Inflammatory macrophage treated with lipopolysaccharide for 4 hours (primary cell): ENCODE measurements around the gene TTC34.
"Not testable (repeated sequence)": the region's sequence is repeated elsewhere in the genome, so short reads cannot be mapped to it uniquely, and the experiment has no call there.

Experiments used
- DNase-seq: peaks from one replicate; pipeline ENCODE4 v3.0.0-alpha.2; 2020

Gene TTC34

DNA sequence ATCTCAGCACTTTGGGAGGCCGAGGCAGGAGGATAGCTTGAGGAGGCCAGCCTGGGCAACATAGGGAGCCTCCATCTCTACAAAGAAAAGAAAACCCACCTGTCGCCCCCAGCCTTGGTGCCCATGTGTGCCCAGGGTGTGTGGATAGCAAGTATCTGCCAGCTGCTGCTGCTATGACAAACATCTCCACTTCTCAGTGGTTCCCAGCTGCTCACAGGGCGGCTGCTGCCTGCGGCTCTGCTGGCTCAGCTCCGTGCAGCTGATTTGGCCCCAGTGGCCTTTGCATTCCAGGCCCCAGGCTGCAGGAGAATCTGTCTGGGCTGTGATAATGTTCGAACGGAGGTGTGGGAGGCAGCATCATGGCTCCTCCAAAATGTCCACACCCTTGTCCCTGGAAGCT lies 10.6 kb upstream of the TTC34 start:
- DNase-seq = no peak

DNA sequence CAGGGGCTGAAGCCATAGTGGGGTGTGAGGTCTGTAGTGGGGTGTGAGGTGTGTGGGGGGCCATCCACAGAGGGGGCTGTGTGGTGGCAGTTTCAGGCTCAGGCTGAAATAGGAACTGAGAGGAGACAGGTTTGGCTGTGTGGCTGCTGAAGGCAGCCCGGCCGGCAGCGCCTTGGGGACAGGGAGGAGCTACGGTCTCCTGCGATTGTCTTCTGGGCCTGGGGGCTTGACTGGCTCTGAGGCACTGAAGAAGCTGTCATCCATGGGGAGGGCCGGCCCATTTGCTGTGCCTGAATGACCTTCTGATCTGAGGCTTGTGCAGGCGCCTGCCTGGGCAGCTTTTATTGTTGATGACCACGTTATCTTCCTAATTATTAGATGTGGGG lies 10.0 kb upstream of the TTC34 start:
- DNase-seq = no peak

DNA sequence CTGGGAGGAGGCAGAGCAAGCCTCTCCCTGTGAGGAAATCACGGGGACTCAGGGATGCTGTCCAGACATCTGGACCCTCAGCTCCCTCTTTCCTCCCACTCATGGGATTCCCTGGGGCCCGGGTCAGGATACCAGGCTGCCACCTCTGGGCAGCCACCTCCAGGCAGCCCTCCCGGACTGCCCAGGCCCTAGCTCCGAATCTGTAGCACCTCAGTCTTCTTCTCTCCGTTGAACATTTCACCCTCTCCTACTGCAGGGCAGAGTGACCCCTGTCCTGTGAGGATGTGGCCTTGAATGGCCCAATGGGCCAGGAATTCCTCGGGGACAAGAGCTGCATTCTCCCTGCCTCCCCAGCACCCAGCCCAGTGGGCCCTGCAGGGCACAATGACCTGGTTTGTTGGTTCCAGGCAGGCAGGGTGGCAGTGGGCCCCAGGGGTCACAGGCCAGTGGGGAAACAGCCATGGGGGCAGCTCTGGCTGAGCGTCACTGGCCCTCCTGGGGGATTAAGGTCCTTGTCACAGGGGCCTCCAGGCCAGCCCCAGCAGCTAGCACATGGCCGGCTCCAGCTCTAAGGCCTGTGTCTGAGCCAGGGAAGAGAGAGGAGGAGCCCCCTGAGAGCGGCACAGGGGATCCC lies 9.5 kb upstream of the TTC34 start:
- no peak for DNase-seq

DNA sequence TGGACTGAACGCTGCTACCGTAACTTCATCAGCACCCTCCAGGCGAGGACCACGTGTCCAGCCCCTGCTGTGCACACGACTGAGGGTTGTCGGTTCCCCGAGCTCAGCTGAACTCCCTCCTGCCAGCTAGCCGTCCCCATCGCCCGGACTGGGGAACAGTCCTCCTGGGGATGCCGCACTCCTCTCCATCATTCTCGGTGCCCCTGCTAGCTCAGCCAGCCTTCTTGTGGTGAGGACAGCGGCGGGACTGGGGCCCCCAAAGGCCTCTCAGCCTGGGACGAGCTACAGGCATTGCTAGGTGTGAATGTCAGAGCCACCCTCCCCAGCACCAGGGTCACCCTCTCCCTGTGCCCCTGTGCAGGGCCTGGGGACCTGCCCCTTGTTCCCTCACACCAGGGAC lies 8.8 kb upstream of the TTC34 start:
- DNase-seq = no peak

DNA sequence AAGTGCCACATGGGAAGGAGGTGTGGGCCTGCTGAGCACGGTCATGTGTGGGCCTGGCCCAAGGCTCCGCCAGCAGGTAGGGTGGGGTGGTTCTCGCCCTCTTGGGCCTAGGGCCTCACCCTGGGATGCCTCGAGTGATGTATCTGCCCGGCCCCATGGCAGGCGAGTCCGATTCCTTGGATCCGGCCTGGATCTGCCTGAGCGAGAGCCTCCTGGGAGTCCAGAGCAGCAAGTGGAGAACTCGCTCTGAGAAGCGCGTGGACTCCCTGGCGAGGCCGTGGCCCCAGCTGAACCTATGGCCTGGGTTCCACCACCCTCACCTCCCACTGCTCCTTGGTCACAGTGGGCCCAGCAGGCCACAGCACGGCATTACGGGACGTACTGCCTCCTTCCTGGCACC lies 8.2 kb upstream of the TTC34 start:
- DNase-seq = no peak

DNA sequence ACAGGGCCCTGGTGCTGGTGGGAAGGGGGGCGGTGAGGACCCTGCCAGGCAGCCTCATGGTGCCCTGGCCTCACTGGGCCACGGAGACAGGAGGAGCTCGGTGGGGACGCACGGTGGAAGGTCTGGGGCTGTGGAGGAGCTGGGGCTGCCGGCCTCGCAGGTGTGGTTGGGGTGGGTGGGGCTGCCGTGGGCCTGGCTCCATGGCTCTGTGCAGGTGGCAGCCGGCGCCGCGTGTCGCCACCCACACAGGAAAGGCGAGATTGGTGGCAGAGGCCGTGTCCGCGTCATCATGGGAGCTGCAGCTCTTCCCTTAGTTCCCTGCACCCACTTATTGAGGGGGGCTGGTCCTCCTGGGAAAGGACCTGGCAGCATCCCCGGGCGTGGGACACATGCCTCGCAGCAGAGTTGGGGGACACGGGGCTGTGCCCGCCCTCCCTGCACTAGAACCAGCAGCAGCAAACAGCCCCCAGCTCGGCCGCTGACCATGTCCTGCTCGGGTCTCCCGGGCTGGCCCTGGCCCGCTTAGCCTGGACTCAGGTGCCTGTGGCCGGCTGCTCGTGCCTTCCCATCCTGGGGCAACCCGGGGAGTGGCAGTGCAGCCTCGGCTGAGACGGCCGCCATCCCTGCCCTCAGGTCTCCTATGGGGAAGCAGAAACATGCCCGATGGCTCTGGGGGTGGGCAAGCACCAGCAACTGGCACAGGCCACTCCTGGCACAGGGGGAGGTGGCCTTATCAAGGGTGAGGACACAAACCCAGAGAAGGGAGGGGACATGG lies 7.5 kb upstream of the TTC34 start:
- no peak for DNase-seq

DNA sequence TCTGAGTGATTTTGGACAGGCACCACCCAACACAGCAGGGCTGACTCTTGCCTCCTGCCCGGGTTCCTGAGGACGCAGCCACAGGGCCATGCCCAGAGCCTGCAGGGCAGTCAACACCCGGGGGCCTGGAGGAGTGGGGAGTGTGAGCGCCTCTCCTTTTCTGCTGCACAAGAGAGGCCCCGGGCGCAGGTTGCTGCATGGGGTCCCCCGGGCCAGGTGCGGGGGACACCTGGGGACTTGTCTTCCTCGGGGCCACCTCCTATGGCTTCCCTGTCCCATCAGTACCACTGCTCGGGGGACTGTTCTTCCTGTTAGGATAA lies 6.9 kb upstream of the TTC34 start:
- DNase-seq = no peak

DNA sequence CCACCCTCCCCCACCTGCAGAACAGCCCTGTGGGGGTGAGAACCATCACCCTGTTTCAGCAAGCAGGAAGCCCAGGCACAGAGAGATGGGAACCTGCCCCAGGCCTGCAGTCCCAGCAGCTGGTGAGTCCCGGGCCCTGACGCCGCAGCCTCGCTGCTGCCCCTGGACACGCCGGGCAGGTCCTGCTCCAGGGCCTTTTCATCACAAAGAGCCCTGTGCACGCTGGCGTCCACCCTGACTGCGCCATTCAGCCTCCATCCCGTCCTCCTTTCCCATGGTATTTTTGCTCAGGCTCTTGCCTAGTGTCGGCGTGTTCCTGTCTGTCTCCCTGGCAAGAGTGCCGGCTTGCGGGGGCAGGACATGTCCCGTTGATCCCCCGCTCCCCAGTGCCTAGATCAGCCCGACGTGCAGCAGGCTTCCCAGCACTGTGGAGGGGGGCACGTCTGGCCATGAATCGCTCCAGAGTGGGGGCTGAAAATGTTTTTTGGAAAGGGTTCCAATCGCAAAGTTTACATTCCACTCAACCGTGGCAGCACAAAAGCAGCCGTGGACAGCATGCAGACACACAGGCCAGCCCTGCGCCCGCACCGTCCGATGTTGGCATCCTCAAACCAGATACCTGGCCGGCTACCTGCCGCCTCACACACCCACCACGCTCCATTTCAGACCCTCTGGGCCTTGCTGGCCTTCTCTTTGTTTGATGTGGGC lies 6.3 kb upstream of the TTC34 start:
- DNase-seq = no peak

DNA sequence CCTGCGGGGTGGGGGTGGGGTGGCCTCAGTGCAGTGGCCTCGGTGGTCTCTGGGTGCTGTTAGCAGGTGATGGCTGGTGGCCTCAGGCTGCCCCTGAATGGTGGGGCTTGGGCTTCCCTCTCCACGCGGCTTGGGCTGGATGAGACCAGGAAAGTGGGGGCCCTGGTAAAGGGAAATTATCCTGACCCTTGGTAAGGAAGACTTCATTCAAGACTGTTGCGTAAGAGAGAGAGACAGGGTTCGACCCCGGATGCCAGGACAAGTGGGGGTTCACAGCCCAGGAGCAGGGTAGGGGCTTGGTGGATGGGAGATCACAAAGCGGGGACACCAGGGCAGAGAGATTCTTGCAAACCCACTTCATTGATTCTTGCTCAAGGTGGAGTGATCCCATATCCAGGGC lies 5.5 kb upstream of the TTC34 start:
- DNase-seq = no peak

DNA sequence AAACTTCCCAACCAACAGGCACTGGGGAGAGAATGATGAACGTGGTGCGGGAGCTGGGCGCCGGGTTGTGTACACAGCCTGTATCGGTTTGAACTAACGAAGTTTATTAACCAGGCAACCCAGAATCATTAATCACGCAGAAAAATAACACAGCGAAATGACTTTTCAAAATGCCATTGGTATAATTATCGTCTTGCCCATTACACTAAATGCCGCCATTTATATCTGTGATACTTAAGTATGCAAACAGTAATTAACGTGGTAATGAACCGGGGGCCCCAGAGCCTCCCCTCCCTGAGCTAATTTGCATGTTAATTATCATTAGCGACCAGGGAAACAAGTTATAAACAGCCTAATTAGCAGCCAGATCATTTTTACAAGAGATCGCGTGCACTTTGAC lies 5.1 kb upstream of the TTC34 start:
- no peak for DNase-seq

DNA sequence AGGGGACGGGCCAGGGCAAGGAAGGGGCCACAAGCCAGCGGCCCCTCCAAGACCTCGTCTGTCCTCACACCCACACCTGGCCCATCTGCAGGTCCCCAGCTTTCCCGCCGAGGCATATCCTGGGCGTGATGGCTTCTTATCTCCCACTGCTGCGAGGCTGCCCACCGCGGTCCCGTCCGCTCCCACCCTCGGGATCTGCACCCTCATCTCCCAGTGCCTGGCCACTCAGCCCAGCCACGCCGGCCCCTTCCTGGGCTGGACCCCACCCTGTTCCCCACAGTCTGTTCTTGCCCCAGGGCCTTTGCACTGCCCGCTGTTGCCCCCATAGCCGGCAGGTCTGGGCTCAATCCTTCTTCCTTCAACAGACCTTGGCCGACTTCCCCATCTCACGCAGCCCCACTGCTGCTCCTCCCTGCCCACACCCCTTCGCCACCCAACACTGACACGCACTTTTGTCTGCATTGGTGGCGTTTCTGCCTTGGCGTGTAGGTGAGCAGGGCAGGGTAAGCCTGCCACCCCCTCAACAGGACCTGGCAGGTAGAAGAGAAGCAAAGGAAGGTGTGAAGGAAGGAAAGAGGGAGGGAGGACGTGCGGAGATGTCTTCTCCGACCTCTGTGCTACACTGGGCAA lies 4.4 kb upstream of the TTC34 start:
- DNase-seq = no peak

DNA sequence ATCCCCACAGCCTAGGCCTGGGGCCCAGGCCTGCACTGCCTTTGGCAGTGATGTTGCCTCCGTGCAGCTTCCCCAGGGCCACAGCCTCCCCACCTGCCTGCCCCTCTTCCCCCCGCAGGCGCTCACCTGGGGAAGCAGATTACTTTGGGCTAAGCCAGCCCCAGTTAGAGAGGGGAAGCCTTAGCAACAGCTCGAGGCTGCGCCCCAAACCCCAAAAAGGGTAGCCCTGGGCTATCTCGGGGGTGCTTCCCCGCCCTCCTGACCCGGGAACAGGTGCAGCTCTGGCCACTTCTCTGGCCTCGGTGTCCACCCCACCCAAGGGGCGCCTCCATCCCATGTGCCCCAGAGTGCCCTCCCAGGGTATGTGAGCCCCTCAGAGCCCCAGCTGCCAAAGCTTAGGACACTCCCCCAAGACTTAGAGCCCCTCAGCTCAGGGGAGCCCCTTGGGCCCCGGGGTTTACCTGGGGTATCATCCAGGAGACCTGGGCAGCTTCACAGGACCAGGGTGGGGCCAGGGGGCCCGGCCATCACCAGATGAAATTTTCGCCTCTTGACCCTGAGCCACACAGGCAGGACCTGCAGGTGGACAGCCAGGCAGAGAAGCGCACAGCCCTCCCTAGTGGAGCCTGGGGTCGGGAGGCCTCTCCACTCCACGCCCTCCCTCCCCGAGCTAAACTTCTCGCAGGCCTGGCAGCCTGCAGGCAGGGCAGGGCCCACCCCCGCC lies 3.3 kb upstream of the TTC34 start:
- DNase-seq = no peak

DNA sequence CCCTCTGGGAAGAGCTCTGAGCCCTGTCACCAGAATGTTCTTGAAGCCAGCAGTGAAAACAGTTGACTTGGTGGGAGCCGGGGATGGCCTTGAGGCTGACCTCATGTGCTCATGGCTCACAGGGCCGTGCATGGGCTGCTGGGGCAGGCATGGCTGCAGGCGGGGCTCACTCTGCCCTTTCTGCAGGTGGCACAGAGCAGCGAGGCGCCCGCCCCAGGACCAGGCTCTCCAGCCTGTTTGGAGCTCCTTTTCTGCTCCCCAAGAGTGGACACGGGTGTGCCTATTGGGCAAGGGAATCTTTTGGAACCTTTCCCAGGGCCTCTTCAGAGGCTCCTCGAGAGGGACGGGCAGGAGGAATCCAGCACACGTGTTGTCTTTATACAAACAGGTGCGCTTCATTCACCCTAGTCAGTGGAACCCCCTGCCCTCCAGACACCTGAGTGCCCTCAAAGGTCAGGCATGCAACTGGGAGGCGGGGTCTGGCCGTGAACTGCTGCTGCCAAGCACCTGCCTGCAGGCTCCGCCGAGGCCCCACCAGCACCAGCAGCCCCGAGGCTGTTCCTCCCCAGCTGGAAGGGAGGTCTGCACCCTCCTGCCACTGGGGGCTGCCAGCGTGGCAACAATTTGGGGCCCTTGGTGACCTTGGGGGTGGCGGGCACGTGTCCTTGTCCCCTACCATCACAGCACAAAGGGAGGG lies 2.6 kb upstream of the TTC34 start:
- no peak for DNase-seq

DNA sequence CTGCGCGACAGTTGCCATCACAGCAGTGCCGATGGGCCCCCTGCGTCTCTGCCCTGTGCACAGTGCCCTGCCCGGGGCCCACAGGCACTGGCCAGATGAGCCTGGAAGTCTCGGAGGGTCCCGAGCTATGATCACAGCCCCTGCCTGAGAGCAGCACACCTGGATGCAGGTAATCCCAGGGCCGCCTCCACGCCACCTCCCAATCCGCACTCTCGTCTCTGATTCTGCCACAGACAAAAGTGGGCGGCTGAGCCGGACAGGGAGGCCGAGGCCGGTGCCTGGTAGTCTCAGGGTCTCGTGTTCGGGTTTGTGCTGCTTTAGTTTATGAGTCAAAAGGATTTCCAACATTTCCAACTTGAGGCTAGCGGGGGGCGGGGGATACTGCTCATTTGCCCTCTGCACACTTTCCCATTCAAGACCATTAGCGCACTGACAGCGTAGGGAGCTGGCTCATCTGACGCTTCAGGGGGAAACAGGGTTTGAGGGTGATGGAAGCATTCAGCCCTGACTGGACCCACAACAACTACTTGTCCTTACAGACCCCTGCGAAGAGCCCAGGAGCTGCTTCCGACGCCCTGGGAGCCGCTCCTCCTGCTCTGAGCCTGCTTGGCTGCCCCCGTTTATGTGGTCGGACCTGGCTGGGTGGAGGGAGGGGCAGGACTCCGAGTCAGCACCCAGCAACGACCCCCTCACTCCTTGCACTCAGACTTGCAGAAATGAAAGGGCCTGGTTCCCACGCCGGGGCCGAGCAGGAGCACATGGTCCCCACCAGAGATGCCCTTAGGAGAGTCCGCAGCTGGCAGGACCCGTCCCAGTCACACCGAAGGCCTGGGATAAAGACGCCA lies 1.8 kb upstream of the TTC34 start:
- no peak for DNase-seq

DNA sequence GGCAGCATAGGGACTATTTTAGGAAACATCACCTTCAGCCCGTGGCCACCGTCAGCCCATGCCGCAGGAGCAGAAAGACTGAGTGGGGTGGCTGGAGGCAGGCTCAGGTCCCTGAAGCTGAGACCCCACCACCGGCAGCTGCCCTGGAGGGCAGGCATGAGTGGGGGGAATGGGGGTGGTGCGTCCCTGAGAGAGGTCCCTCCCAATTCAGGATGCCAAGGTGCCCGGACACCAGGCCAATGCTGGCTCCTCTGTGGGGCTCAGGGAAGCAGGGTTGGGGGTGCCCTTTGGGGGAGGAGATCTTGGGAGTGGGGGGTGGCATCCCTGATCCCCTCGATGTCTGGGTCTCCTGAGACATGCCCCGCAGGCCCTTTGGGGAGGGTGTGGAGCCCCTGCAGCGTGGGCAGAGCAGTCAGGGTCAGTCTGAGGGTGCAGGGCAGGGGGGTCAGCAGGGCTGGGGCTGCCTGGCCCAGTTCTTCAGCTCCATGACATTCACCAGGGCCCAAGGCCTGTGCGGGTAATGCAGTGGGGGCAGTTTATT lies 998 bp upstream of the TTC34 start:
- DNase-seq = no peak

DNA sequence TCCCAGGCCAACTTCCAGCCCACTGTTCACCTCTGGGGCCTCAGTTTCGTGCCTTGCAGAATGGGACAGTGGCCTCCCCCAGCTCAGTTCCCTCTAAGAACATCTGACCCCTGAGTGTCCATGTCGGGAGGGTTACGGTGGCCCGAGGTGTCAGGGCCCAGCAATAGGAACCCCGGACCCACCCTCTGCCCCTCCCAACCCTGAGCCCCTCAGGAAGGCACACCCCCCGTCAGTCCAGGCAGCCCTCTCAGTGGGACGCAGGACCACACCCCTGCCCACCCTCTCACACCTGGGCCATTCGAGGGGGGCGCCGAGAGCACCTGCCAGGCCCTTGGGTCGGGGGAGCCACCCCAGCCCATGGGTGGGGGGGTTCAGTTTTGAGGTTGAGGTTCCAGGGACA lies 447 bp downstream of the TTC34 start:
- DNase-seq = no peak

DNA sequence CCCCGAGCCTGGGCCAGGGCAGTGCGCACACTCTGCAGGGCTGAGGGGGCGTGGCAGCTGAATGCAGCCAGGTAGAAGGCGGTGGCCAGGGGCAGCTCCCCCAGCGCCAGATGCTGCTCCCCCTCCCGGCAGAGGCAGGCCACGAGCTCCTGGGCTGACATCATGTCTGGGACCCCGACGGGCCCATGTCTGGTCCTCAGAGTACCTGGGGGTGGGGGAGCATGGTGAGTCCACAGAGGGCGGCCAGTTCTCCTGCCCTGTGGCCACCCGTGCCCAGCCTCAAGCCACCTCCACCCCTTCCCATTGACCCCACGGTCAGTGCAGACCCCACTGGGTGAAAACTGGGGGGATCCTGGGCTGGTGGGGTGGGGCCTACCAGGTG lies 838 bp downstream of the TTC34 start:
- DNase-seq = no peak

DNA sequence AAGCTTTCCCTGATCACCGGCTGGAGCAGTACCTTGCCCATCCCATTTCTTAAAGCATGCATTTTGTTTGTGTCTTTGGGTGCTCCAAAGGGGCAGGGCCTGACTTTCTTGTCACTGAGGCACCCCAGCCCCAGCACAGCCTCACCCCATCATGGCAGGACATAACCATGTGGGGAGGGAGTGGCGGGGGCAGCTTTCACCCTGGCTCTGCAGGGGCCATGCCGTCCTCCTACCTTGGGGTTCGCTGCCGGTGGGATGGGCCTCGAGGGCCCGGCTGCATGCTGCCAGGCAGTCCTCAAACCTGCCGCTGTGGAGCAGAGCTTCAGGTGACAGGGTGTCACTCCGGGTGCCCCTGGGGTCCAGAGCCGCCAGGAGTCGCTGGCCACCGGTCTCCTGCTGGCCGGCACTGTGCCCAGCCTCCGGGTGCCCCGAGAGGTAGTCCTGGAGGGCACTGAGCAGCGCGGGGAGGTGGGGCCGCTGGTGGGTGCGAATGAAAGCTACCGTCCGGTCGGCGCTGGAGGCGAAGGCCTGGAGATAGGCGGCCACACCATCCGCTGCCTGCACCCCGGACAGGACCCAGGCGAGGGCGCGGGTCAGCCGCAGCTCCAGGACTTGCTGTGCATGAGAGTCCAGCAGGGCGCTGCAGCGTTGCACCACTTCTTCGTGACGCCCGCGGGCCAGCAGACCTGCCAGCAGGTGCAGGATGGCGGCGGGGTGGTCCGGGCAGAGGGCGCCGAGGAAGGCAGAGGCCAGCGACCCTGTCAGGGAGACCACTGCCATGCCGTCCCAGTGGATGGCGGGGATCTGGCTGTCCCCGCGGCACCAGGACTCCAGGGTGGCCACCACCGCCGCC lies 1.5 kb downstream of the TTC34 start:
- no peak for DNase-seq

DNA sequence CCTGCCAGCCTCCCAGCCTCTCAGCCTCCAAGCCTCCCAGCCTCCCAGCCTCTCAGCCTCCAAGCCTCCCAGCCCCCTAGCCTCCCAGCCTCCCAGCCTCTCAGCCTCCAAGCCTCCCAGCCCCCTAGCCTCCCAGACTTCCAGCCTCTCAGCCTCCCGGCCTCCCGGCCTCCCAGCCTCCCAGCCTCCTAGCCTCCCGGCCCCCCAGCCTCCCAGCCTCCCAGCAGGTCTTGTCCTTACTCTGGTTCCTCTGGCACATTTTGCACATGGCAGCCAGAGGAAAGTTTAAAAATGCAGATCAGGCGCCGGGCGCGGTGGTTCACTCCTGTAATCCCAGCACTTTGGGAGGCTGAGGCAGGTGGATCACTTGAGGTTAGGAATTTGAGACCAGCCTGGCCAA lies 2.5 kb downstream of the TTC34 start:
- not testable (repeated sequence) for DNase-seq

DNA sequence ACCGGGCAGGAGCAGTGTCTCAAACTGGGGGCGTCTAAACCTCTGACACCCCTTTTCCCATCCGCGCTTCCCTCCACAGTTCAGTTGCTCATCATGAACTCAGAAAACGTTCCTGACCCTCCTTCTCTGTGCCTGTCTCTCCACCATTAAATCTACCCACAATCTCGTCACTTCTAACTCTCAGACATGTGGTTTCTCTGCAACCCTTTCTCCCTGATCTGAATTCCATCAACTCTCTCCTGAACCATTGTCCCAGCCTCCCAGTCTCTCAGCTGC lies 3.8 kb downstream of the TTC34 start:
- DNase-seq = no peak
